ENCODE results near the gene ACTG2.

ACTG2 gene

GRCh38 chr2:73910873-73911547 is 18.2 kb downstream of the ACTG2 start:
- TF ChIP-seq EZH2phosphoT487 (IDR thresholded peaks at IDR 0.05; ENCODE audit: low read length) (no peak), CTCF (IDR thresholded peaks at IDR 0.05; ENCODE audit: low read length) (no peak), EZH2 (optimal IDR thresholded peaks at IDR 0.05; ENCODE audit: low read depth, low read length) (no peak)
- Histone ChIP-seq H3K27ac (ENCODE audit: low read length) (no peak overlapping the region), H3K9me2 (replicated peaks; ENCODE audit: insufficient read depth, low read length) (no peaks in the 10 kb centered on the region), H3K79me2 (ENCODE audit: low read length) (no peaks in the 10 kb centered on the region), H2AFZ (ENCODE audit: low read length) (no peak overlapping the region), H3K36me3 (replicated peaks; ENCODE audit: insufficient read depth, low read length) (no peaks in the 10 kb centered on the region), H3K27me3 (replicated peaks; ENCODE audit: insufficient read depth, low read length) (no peaks in the 10 kb centered on the region), H3K4me3 (ENCODE audit: low read length) (no peak overlapping the region), H3K4me2 (ENCODE audit: low read depth, low read length) (no peak overlapping the region), H3F3A (ENCODE audit: insufficient read depth, low read length) (no peaks in the 10 kb centered on the region), H3K9ac (ENCODE audit: low read length) (no peak overlapping the region), H3K9me3 (replicated peaks; ENCODE audit: insufficient read depth, low read length) (no peaks in the 10 kb centered on the region), H4K20me1 (ENCODE audit: insufficient read depth, low read length) (no peaks in the 10 kb centered on the region), H3K4me1 (ENCODE audit: low read length) (no peaks in the 10 kb centered on the region)
- DNase-seq = no peak

- no peaks in the 10 kb centered on the region for H3K27me3 ChIP-seq (replicated peaks; ENCODE audit: insufficient read depth, low read length)
- TF ChIP-seq EZH2 (optimal IDR thresholded peaks at IDR 0.05; ENCODE audit: low read depth, low read length) (no peak), EZH2phosphoT487 (IDR thresholded peaks at IDR 0.05; ENCODE audit: low read length) (no peak), CTCF (IDR thresholded peaks at IDR 0.05; ENCODE audit: low read length) (no peak)
- no peak overlapping the region for H3K9ac ChIP-seq (ENCODE audit: low read length)
- H3K36me3 ChIP-seq (replicated peaks; ENCODE audit: insufficient read depth, low read length) = no peaks in the 10 kb centered on the region
- H3K79me2 ChIP-seq (ENCODE audit: low read length) = no peaks in the 10 kb centered on the region
- H3K27ac ChIP-seq (ENCODE audit: low read length) = no peak overlapping the region
- no peaks in the 10 kb centered on the region for H3F3A ChIP-seq (ENCODE audit: insufficient read depth, low read length)
- H3K4me2 ChIP-seq (ENCODE audit: low read depth, low read length) = no peak overlapping the region
- H3K4me1 ChIP-seq (ENCODE audit: low read length) = no peaks in the 10 kb centered on the region
- no peak for DNase-seq
- H3K9me3 ChIP-seq (replicated peaks; ENCODE audit: insufficient read depth, low read length) = no peaks in the 10 kb centered on the region
- no peaks in the 10 kb centered on the region for H4K20me1 ChIP-seq (ENCODE audit: insufficient read depth, low read length)
- H3K4me3 ChIP-seq (ENCODE audit: low read length) = no peak overlapping the region
- no peak overlapping the region for H2AFZ ChIP-seq (ENCODE audit: low read length)
- no peaks in the 10 kb centered on the region for H3K9me2 ChIP-seq (replicated peaks; ENCODE audit: insufficient read depth, low read length)
Observed at GRCh38 chr2:73911548-73912208, 18.9 kb downstream of the ACTG2 start.

GRCh38 chr2:73913414-73914054 is 20.7 kb downstream of the ACTG2 start:
- Histone ChIP-seq H3K27me3 (replicated peaks; ENCODE audit: insufficient read depth, low read length) (no peaks in the 10 kb centered on the region), H3F3A (ENCODE audit: insufficient read depth, low read length) (no peaks in the 10 kb centered on the region), H3K27ac (ENCODE audit: low read length) (no peak overlapping the region), H3K79me2 (ENCODE audit: low read length) (no peaks in the 10 kb centered on the region), H3K9me3 (replicated peaks; ENCODE audit: insufficient read depth, low read length) (no peaks in the 10 kb centered on the region), H2AFZ (ENCODE audit: low read length) (no peak overlapping the region), H3K4me2 (ENCODE audit: low read depth, low read length) (no peak overlapping the region), H3K36me3 (replicated peaks; ENCODE audit: insufficient read depth, low read length) (no peaks in the 10 kb centered on the region), H4K20me1 (ENCODE audit: insufficient read depth, low read length) (no peaks in the 10 kb centered on the region), H3K4me3 (ENCODE audit: low read length) (no peak overlapping the region), H3K4me1 (ENCODE audit: low read length) (no peaks in the 10 kb centered on the region), H3K9ac (ENCODE audit: low read length) (no peak overlapping the region), H3K9me2 (replicated peaks; ENCODE audit: insufficient read depth, low read length) (no peaks in the 10 kb centered on the region)
- TF ChIP-seq EZH2 (optimal IDR thresholded peaks at IDR 0.05; ENCODE audit: low read depth, low read length) (no peak), EZH2phosphoT487 (IDR thresholded peaks at IDR 0.05; ENCODE audit: low read length) (no peak), CTCF (IDR thresholded peaks at IDR 0.05; ENCODE audit: low read length) (no peak)
- DNase-seq = no peak

Data from MM.1S (cell line).